Parathyroid adenoma (tissue), 2 donors: ENCODE measurements around the gene ZCWPW2.
A peak's percentile ranks its signal among the peaks of the same experiment; 100 is the strongest.

Experiments
- H2AFZ ChIP-seq: fragments of 300-600 bp; sonication (generic); one replicate; pipeline ENCODE4 v1.7.0; 2017; ENCODE audit warnings: antibody characterized with exemption, mild to moderate bottlenecking
- H3K27ac ChIP-seq: fragments of 300-600 bp; sonication (generic); one replicate; pipeline ENCODE4 v1.7.0; 2017
- H3K27me3 ChIP-seq: fragments of 300-600 bp; sonication (generic); one replicate; pipeline ENCODE4 v1.7.0; 2017; ENCODE audit warnings: low read length; ENCODE audit not compliant: control insufficient read depth, insufficient read depth
- H3K36me3 ChIP-seq: fragments of 300-600 bp; sonication (generic); one replicate; pipeline ENCODE4 v1.7.0; 2017; ENCODE audit warnings: low read length; ENCODE audit not compliant: control insufficient read depth, insufficient read depth
- H3K4me1 ChIP-seq: fragments of 300-600 bp; sonication (generic); one replicate; pipeline ENCODE4 v1.7.0; 2017; ENCODE audit warnings: control low read depth
- H3K4me2 ChIP-seq: fragments of 300-600 bp; sonication (generic); one replicate; pipeline ENCODE4 v1.7.0; 2017; ENCODE audit warnings: low read length
- H3K4me3 ChIP-seq: fragments of 300-600 bp; sonication (generic); one replicate; pipeline ENCODE4 v1.7.0; 2017; ENCODE audit warnings: low read depth, low read length
- H3K79me2 ChIP-seq: fragments of 300-600 bp; sonication (generic); one replicate; pipeline ENCODE4 v1.7.0; 2017; ENCODE audit warnings: control low read depth
- H3K9ac ChIP-seq: fragments of 300-600 bp; sonication (generic); one replicate; pipeline ENCODE4 v1.7.0; 2017; ENCODE audit warnings: mild to moderate bottlenecking
- H3K9me3 ChIP-seq: fragments of 300-600 bp; sonication (generic); one replicate; pipeline ENCODE4 v1.7.0; 2017; ENCODE audit warnings: low read length; ENCODE audit not compliant: control insufficient read depth
- CTCF ChIP-seq: fragments of 300-600 bp; sonication (generic); IDR thresholded peaks from one replicate; pipeline ENCODE4 v1.7.0; 2017; ENCODE audit warnings: antibody characterized with exemption, mild to moderate bottlenecking
- donor health status: primary hyperparathyroidism.

ZCWPW2 gene

DNA sequence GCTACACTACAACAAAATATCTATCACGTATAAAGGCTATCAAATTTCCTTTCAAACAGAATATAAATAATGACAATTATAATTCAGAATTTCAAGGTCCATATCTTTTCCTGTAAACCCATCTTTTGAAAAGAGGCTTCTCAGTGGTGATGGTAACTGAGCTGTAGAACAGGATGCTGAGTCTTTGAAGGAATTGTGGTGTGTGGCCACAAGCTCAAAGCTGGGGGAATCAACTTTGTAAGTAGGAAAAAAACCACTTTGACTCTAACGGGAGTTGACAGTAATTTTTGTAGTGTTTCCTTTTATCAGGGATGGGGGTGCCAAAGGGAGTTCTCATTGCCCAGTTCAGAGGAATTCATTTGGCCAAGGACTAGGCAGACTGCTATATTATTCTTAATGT, 13.3 kb upstream of the ZCWPW2 start:
- Histone ChIP-seq H3K36me3 (no peaks in the 10 kb centered on the region), H3K79me2 (no peaks in the 10 kb centered on the region), H3K9ac (no peak overlapping the region), H2AFZ (no peak overlapping the region), H3K27ac (no peak overlapping the region), H3K4me2 (no peak overlapping the region), H3K4me1 (no peaks in the 10 kb centered on the region), H3K4me3 (no peak overlapping the region), H3K9me3 (no peaks in the 10 kb centered on the region), H3K27me3 (no peaks in the 10 kb centered on the region)
- no peak for TF ChIP-seq CTCF

- Histone ChIP-seq H3K36me3 (no peaks in the 10 kb centered on the region), H3K9me3 (no peaks in the 10 kb centered on the region), H3K9ac (no peak overlapping the region), H2AFZ (no peak overlapping the region), H3K4me2 (no peak overlapping the region), H3K4me1 (no peaks in the 10 kb centered on the region), H3K79me2 (no peaks in the 10 kb centered on the region), H3K27me3 (no peaks in the 10 kb centered on the region), H3K27ac (no peak overlapping the region), H3K4me3 (no peak overlapping the region)
- no peak for TF ChIP-seq CTCF
Observed at GRCh38 chr3:28337230-28337629, 11.3 kb upstream of the ZCWPW2 start.

- Histone ChIP-seq H3K27me3 (no peaks in the 10 kb centered on the region), H3K9ac (no peak overlapping the region), H3K9me3 (no peaks in the 10 kb centered on the region), H3K4me3 (no peak overlapping the region), H3K4me1 (peaks cover 4% of the 10 kb centered on the region), H2AFZ (no peak overlapping the region), H3K36me3 (no peaks in the 10 kb centered on the region), H3K27ac (no peak overlapping the region), H3K4me2 (no peak overlapping the region), H3K79me2 (peaks cover 9% of the 10 kb centered on the region)
- no peak for TF ChIP-seq CTCF
Observed at GRCh38 chr3:28343144-28343543, 5.4 kb upstream of the ZCWPW2 start.

- Histone ChIP-seq H3K9ac (no peak overlapping the region), H3K36me3 (no peaks in the 10 kb centered on the region), H3K79me2 (peaks cover 9% of the 10 kb centered on the region), H3K4me2 (no peak overlapping the region), H3K27me3 (no peaks in the 10 kb centered on the region), H3K4me3 (no peak overlapping the region), H3K9me3 (no peaks in the 10 kb centered on the region), H3K4me1 (peaks cover 4% of the 10 kb centered on the region), H3K27ac (no peak overlapping the region), H2AFZ (no peak overlapping the region)
- no peak for TF ChIP-seq CTCF
Observed at GRCh38 chr3:28345690-28346089, 2.8 kb upstream of the ZCWPW2 start.

DNA sequence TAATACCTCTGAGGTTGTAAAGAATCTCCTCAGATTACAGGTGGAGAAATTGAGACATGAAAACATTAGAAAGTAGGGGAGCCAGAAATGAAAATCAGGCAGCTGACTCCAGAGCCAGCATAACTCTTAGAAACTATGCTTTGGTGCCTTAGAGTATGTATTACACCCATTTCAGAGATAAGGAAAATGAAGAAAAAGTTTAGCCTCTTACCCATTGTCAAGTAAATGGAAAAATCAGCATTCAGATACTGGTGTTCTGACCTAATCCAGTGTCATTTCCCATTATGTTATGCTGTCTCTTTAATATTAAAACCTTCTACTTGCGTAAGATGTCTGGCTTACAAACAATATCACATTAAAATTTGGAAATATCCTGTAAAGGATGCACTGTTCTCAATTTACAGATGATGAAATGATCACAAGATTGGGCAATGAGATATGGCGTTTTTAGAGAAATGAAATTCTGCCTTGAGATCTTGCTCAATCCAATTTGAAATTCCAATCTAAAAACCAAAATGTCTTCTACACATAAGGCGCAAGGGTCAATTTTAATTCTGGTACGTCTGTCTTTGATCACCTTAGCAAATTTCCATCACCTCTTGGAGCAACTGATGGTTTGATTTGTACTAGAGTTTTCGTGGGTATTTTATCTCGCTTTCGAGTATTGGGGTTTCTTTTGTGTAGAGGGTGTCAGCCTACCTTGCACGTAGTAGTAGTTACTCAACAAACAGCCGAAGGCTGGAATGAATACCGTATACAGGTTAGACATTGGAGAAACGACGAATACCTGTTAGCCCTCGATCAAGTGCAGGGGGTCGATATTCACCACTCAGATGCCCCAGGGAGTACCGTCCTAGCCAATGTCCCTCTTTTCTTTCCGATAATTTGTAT, 902 bp upstream of the ZCWPW2 start:
- Histone ChIP-seq H2AFZ (peak overlapping the region; percentile 94), H3K27me3 (no peaks in the 10 kb centered on the region), H3K4me3 (peak overlapping the region; percentile 95), H3K4me1 (peaks cover 4% of the 10 kb centered on the region), H3K9ac (peak overlapping the region; percentile 92), H3K9me3 (no peaks in the 10 kb centered on the region), H3K36me3 (no peaks in the 10 kb centered on the region), H3K27ac (peak overlapping the region; percentile 96), H3K4me2 (peak overlapping the region; percentile 90), H3K79me2 (peaks cover 9% of the 10 kb centered on the region)
- no peak for TF ChIP-seq CTCF
